Mesenchymal stem cell (in vitro differentiated cells and primary cell): ENCODE data around the gene MYH11.
"Not testable (repeated sequence)": the region's sequence is repeated elsewhere in the genome, so short reads cannot be mapped to it uniquely, and the experiment has no call there.

Source experiments
- DNase-seq: peaks from one replicate; pipeline ENCODE4 v3.0.0-alpha.2; 2013
- H2AFZ ChIP-seq: one replicate; pipeline ENCODE4 v1.6.1; 2013; ENCODE audit warnings: low read depth, mild to moderate bottlenecking, control low read depth, inconsistent platforms, low read length, moderate library complexity
- H2AK5ac ChIP-seq: 2 replicates; pipeline ENCODE4 v1.6.1; 2013; ENCODE audit warnings: low read length, moderate library complexity, mild to moderate bottlenecking, inconsistent platforms; ENCODE audit not compliant: severe bottlenecking
- H2BK120ac ChIP-seq: one replicate; pipeline ENCODE4 v1.6.1; 2013; ENCODE audit warnings: low read depth, mild to moderate bottlenecking, inconsistent platforms, low read length, moderate library complexity
- H2BK12ac ChIP-seq, 2 experiments: one replicate each; pipeline ENCODE4 v1.6.1; 2013; ENCODE audit warnings: inconsistent platforms in 2 of 2, low read length in 2 of 2, mild to moderate bottlenecking in 2 of 2, moderate library complexity in 2 of 2, control low read depth in 1 of 2
- H2BK15ac ChIP-seq: one replicate; pipeline ENCODE4 v1.6.1; 2013; ENCODE audit warnings: mild to moderate bottlenecking, low read depth, inconsistent platforms; ENCODE audit not compliant: poor library complexity, severe bottlenecking
- H2BK5ac ChIP-seq: 2 replicates; pipeline ENCODE4 v1.6.1; 2013; ENCODE audit warnings: low read depth, mild to moderate bottlenecking, low read length, control low read depth, inconsistent platforms; ENCODE audit not compliant: poor library complexity, severe bottlenecking
- H3K14ac ChIP-seq, 2 experiments: one replicate each; pipeline ENCODE4 v1.6.1; 2013; ENCODE audit warnings: inconsistent platforms in 2 of 2, low read length in 2 of 2, control low read depth in 1 of 2, mild to moderate bottlenecking in 1 of 2, moderate library complexity in 1 of 2
- H3K18ac ChIP-seq, 2 experiments: one replicate each; pipeline ENCODE4 v1.6.1; 2013; ENCODE audit warnings: inconsistent platforms in 2 of 2, low read length in 2 of 2, control low read depth in 1 of 2, low read depth in 1 of 2, mild to moderate bottlenecking in 1 of 2
- H3K23ac ChIP-seq, 2 experiments: one replicate each; pipeline ENCODE4 v1.6.1; 2013; ENCODE audit warnings: inconsistent platforms in 2 of 2, low read length in 2 of 2, mild to moderate bottlenecking in 2 of 2, moderate library complexity in 2 of 2, control low read depth in 1 of 2
- H3K27ac ChIP-seq: 2 replicates; pipeline ENCODE4 v1.5.1; 2013; ENCODE audit warnings: mild to moderate bottlenecking, moderate library complexity, low read length, control low read depth, inconsistent platforms; ENCODE audit not compliant: poor library complexity, severe bottlenecking
- H3K27me3 ChIP-seq, 2 experiments: 2 replicates each; pipeline versions ENCODE4 v1.6.1 to v1.7.0; 2013; ENCODE audit warnings: low read length in 2 of 2, mild to moderate bottlenecking in 2 of 2, moderate library complexity in 2 of 2, control low read depth in 1 of 2, inconsistent platforms in 1 of 2; ENCODE audit not compliant: control insufficient read depth in 1 of 2, insufficient read depth in 1 of 2
- H3K36me3 ChIP-seq, 2 experiments: 2 replicates each; pipeline versions ENCODE4 v1.6.1 to v1.7.0; 2013; ENCODE audit warnings: low read length in 2 of 2, control low read depth in 1 of 2, inconsistent platforms in 1 of 2, low read depth in 1 of 2, mild to moderate bottlenecking in 1 of 2; ENCODE audit not compliant: insufficient read depth in 2 of 2, control insufficient read depth in 1 of 2
- H3K4ac ChIP-seq, 2 experiments: one replicate each; pipeline ENCODE4 v1.6.1; 2013; ENCODE audit warnings: inconsistent platforms in 2 of 2, low read length in 2 of 2, mild to moderate bottlenecking in 2 of 2, moderate library complexity in 2 of 2, control low read depth in 1 of 2, low read depth in 1 of 2
- H3K4me1 ChIP-seq: 2 replicates; pipeline ENCODE4 v1.6.1; 2013; ENCODE audit warnings: low read depth, low read length, control low read depth; ENCODE audit not compliant: control insufficient read depth, insufficient read depth
- H3K4me2 ChIP-seq: 2 replicates; pipeline ENCODE4 v1.6.1; 2013; ENCODE audit warnings: low read length, mild to moderate bottlenecking, inconsistent platforms; ENCODE audit not compliant: poor library complexity, severe bottlenecking
- H3K4me3 ChIP-seq, 2 experiments: 2 replicates each; pipeline versions ENCODE4 v1.5.1 to v1.7.0; 2013; ENCODE audit warnings: low read length in 2 of 2, mild to moderate bottlenecking in 2 of 2, control low read depth in 1 of 2, low read depth in 1 of 2; ENCODE audit not compliant: insufficient read depth in 1 of 2
- H3K79me1 ChIP-seq: replicated peaks from 2 replicates; pipeline ENCODE4 v1.6.1; 2013; ENCODE audit warnings: mild to moderate bottlenecking, control low read depth, low read length, inconsistent platforms; ENCODE audit not compliant: poor library complexity, severe bottlenecking
- H3K9ac ChIP-seq: 2 replicates; pipeline ENCODE4 v1.7.0; 2013; ENCODE audit warnings: mild to moderate bottlenecking, low read length, moderate library complexity
- H3K9me3 ChIP-seq: 2 replicates; pipeline ENCODE4 v1.7.0; 2013; ENCODE audit warnings: mild to moderate bottlenecking, low read length; ENCODE audit not compliant: control insufficient read depth
- H4K8ac ChIP-seq: one replicate; pipeline ENCODE4 v1.6.1; 2013; ENCODE audit warnings: inconsistent platforms, mild to moderate bottlenecking, low read length, moderate library complexity
- H4K91ac ChIP-seq: one replicate; pipeline ENCODE4 v1.6.1; 2013; ENCODE audit warnings: mild to moderate bottlenecking, low read length, inconsistent platforms
- WGBS: methylation state at CpG from one replicate; pipeline ENCODE4 v1.1.7; 2013; ENCODE audit warnings: mixed read lengths; 5-methylcytosine and 5-hydroxymethylcytosine counted together

MYH11 gene

DNA sequence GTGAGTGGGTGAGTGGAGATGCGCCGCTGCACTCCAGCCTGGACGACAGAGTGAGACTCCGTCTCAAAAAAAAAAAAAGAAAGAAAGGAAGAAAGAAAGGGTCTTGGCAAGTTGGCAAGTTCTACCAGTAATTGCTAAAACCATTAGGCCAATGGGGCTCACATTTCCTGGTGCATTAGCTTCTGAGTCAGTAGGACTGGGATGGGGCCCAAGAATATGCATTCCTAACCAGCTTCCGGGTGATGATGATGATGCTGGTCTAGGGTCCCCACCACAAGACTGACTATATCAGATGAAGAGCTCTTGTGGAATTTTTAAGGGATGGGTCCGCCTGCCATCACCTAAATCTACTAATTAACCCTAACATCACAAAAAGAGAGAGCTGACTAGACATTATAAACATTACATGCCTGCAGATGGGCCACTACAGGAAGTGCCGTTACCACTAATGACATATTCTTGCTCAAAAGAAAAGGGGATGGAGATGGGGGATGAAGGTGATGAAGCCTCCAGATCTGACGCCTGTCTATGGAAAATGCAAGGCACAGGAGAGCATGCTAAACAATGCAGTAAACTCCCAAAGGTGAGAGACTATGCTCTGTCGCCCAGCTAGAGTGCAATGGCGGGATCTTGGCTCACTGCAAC lies 13.1 kb downstream of the MYH11 start:
- H3K4me2 ChIP-seq, result no peak overlapping the region
- H3K4me1 ChIP-seq, result no peaks in the 10 kb centered on the region
- H3K18ac ChIP-seq, result no peak overlapping the region
- no peak overlapping the region for H2BK15ac ChIP-seq
- H2AFZ ChIP-seq, result no peak overlapping the region
- H3K36me3 ChIP-seq, result no peaks in the 10 kb centered on the region
- H2BK12ac ChIP-seq, result no peak overlapping the region
- H3K4ac ChIP-seq, result no peak overlapping the region
- no peaks in the 10 kb centered on the region for H3K9me3 ChIP-seq
- no peak overlapping the region for H3K9ac ChIP-seq
- H3K14ac ChIP-seq, result no peak overlapping the region
- peaks cover 12 to 35% of the 10 kb centered on the region in 2 experiments for H3K27me3 ChIP-seq
- H3K23ac ChIP-seq, result no peak overlapping the region
- H2BK5ac ChIP-seq, result no peak overlapping the region
- no peaks in the 10 kb centered on the region for H3K79me1 ChIP-seq
- H4K91ac ChIP-seq, result no peak overlapping the region
- H4K8ac ChIP-seq, result no peak overlapping the region
- H2BK120ac ChIP-seq, result no peak overlapping the region
- no peak for DNase-seq
- WGBS, result 89% methylated on average over 9 of the region's 10 CpGs
- no peak overlapping the region for H3K4me3 ChIP-seq
- no peak overlapping the region for H2AK5ac ChIP-seq
- no peak overlapping the region for H3K27ac ChIP-seq

DNA sequence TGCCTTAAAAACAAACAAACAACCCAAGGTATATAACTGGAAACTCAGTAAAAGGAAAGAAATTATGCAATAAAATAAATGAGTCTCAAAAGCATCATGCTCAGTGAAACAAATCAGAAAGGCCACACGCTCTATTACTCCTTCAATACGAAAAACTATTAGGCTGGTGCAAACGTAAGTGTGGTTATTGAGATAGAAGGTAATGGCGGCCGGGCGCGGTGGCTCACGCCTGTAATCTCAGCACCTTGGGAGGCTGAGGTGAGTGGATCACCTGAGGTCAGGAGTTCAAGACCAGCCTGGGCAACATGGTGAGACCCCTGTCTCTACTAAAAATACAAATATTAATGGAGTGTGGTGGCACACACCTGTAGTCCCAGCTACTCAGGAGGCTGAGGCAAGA lies 17.6 kb downstream of the MYH11 start:
- not testable (repeated sequence) for H3K4me3 ChIP-seq, H3K4me1 ChIP-seq, H3K36me3 ChIP-seq, H3K79me1 ChIP-seq, H2AFZ ChIP-seq, H3K9me3 ChIP-seq, H2BK120ac ChIP-seq, H4K8ac ChIP-seq, H3K14ac ChIP-seq, H3K4ac ChIP-seq, DNase-seq, H2AK5ac ChIP-seq, H3K18ac ChIP-seq, H3K9ac ChIP-seq, H3K27ac ChIP-seq, H3K23ac ChIP-seq, H2BK12ac ChIP-seq, H3K4me2 ChIP-seq, H2BK15ac ChIP-seq, H4K91ac ChIP-seq, H2BK5ac ChIP-seq
- peaks cover 4 to 12% of the 10 kb centered on the region in 2 experiments for H3K27me3 ChIP-seq
- WGBS, result 92% methylated on average over 7 of the region's 8 CpGs

DNA sequence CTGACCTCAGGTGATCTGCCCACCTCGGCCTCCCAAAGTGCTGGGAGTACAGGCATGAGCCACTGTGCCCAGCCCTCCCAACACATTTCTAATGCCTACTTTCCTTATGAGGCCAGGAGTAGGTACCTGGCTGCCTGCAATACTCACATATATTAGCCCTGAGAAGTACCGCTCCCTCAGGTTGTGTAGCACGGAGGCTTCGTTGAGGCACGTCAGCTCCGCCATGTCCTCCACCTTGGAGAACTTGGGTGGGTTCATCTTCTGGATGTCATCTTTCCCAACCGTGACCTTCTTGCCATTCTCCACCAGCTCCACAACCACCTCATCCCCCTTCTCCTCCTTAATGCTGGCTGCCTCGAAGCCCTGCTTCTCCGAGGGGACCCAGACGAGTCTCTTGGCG lies 19.1 kb downstream of the MYH11 start:
- no peak overlapping the region for H2BK120ac ChIP-seq
- no peak overlapping the region for H3K23ac ChIP-seq
- no peak overlapping the region for H4K91ac ChIP-seq
- no peak overlapping the region for H3K18ac ChIP-seq
- H3K4me2 ChIP-seq, result no peak overlapping the region
- no peak overlapping the region for H2BK12ac ChIP-seq
- no peak overlapping the region for H4K8ac ChIP-seq
- H3K36me3 ChIP-seq, result no peaks in the 10 kb centered on the region
- H2AFZ ChIP-seq, result no peak overlapping the region
- 94% methylated on average over 11 of the region's 11 CpGs for WGBS
- no peak overlapping the region for H2BK5ac ChIP-seq
- DNase-seq, result no peak
- no peak overlapping the region for H3K9ac ChIP-seq
- no peaks in the 10 kb centered on the region for H3K9me3 ChIP-seq
- no peak overlapping the region for H3K4ac ChIP-seq
- H2AK5ac ChIP-seq, result no peak overlapping the region
- H3K4me3 ChIP-seq, result no peak overlapping the region
- H3K14ac ChIP-seq, result no peak overlapping the region
- peaks cover 4 to 20% of the 10 kb centered on the region in 2 experiments for H3K27me3 ChIP-seq
- no peak overlapping the region for H2BK15ac ChIP-seq
- H3K27ac ChIP-seq, result no peak overlapping the region
- no peaks in the 10 kb centered on the region for H3K79me1 ChIP-seq
- H3K4me1 ChIP-seq, result no peaks in the 10 kb centered on the region

DNA sequence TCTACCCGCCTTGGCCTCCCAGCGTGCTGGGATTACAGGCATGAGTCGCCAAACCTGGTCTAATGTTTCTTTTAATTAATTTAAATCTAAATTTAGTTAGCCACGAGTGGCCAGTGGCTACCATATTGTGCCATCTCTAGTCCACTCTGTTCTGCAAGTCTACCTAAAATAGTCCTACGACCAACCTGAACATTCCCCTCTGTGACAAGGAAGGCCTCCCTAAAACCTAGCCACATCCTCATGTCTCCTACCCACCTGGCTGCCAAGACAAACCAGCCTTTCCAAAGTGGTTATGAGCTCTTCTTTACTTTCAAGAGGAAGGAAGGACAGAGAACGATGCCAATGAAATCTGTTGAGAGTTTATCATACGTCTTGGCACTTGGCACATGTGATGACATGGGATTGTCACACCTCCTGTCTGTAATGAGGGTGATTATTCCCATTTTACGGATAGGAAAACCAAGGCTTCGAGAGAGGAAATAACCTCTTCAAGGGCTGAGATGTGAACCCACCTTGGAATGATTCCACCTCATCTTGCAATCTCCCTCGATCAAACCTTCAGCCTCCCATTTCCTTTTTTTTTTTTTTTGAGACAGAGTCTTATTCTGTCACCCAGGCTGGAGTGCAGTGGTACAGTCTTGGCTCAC lies 19.7 kb downstream of the MYH11 start:
- no peak overlapping the region for H2BK15ac ChIP-seq
- 88% methylated on average over 10 of the region's 10 CpGs for WGBS
- no peak overlapping the region for H4K91ac ChIP-seq
- no peak overlapping the region for H3K4me3 ChIP-seq
- no peaks in the 10 kb centered on the region for H3K79me1 ChIP-seq
- H2BK12ac ChIP-seq, result no peak overlapping the region
- H3K9me3 ChIP-seq, result no peaks in the 10 kb centered on the region
- no peak overlapping the region for H3K27ac ChIP-seq
- no peak overlapping the region for H3K9ac ChIP-seq
- no peak overlapping the region for H3K4ac ChIP-seq
- no peak overlapping the region for H3K4me2 ChIP-seq
- H3K14ac ChIP-seq, result no peak overlapping the region
- H3K23ac ChIP-seq, result no peak overlapping the region
- no peak overlapping the region for H4K8ac ChIP-seq
- H3K36me3 ChIP-seq, result no peaks in the 10 kb centered on the region
- H2AFZ ChIP-seq, result no peak overlapping the region
- no peaks in the 10 kb centered on the region for H3K4me1 ChIP-seq
- H2BK5ac ChIP-seq, result no peak overlapping the region
- no peak for DNase-seq
- no peak overlapping the region for H2AK5ac ChIP-seq
- H3K27me3 ChIP-seq, result peaks cover 6 to 26% of the 10 kb centered on the region in 2 experiments
- H2BK120ac ChIP-seq, result no peak overlapping the region
- no peak overlapping the region for H3K18ac ChIP-seq
